Measurements from ENCODE around the gene ESYT1. TPM values are rescaled to one million over a fixed set of nuclear protein-coding genes. Genes with fewer than 3 reads are reported as not detected.

Gene ESYT1
- total and polyA plus RNA-seq, 9 of the 15 experiments (the other 6 are each of a cell fraction or from before 2014, with no cell fraction given), result 132 to 420 (median 164) TPM

GRCh38 chr12:56117778-56118687 lies 10.0 kb upstream of the ESYT1 start, which contains the start of gene ZC3H10 (continued):
- TF ChIP-seq, protein P1, sequence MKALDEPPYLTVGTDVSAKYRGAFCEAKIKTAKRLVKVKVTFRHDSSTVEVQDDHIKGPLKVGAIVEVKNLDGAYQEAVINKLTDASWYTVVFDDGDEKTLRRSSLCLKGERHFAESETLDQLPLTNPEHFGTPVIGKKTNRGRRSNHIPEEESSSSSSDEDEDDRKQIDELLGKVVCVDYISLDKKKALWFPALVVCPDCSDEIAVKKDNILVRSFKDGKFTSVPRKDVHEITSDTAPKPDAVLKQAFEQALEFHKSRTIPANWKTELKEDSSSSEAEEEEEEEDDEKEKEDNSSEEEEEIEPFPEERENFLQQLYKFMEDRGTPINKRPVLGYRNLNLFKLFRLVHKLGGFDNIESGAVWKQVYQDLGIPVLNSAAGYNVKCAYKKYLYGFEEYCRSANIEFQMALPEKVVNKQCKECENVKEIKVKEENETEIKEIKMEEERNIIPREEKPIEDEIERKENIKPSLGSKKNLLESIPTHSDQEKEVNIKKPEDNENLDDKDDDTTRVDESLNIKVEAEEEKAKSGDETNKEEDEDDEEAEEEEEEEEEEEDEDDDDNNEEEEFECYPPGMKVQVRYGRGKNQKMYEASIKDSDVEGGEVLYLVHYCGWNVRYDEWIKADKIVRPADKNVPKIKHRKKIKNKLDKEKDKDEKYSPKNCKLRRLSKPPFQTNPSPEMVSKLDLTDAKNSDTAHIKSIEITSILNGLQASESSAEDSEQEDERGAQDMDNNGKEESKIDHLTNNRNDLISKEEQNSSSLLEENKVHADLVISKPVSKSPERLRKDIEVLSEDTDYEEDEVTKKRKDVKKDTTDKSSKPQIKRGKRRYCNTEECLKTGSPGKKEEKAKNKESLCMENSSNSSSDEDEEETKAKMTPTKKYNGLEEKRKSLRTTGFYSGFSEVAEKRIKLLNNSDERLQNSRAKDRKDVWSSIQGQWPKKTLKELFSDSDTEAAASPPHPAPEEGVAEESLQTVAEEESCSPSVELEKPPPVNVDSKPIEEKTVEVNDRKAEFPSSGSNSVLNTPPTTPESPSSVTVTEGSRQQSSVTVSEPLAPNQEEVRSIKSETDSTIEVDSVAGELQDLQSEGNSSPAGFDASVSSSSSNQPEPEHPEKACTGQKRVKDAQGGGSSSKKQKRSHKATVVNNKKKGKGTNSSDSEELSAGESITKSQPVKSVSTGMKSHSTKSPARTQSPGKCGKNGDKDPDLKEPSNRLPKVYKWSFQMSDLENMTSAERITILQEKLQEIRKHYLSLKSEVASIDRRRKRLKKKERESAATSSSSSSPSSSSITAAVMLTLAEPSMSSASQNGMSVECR (CRISPR knock-in tag; IDR thresholded peaks at IDR 0.05), result peak; percentile 97
- TF ChIP-seq SNAPC5 (CRISPR knock-in tag; IDR thresholded peaks at IDR 0.05), result no peak
- no peak for TF ChIP-seq NR1H2 (CRISPR knock-in tag; IDR thresholded peaks at IDR 0.05)
- peak; percentile 69 for TF ChIP-seq POU5F1 (IDR thresholded peaks at IDR 0.05; ENCODE audit: borderline replicate concordance, low read depth, low read length, partially characterized antibody)
- TF ChIP-seq NFXL1 (CRISPR knock-in tag; IDR thresholded peaks at IDR 0.05), result peak; percentile 85
- TF ChIP-seq ZBTB12 (CRISPR knock-in tag; IDR thresholded peaks at IDR 0.05), result peak; percentile 73
- 0 out of 2 replicates have a peak, but pooled peaks have one; percentile 8 for TF ChIP-seq BCL6 (CRISPR knock-in tag; IDR thresholded peaks at IDR 0.05)
- peak; percentile 79 for TF ChIP-seq ZNF551 (CRISPR knock-in tag; IDR thresholded peaks at IDR 0.05)
- TF ChIP-seq EZH2 (IDR thresholded peaks at IDR 0.05; ENCODE audit: borderline replicate concordance, low read depth, low read length), result no peak
- TF ChIP-seq PREB (CRISPR knock-in tag; IDR thresholded peaks at IDR 0.05), result peak; percentile 94; the same call in 1 of the 2 replicates
- TF ChIP-seq NONO (IDR thresholded peaks at IDR 0.05; ENCODE audit: low read depth in 2 of 2, low read length in 1 of 2), result peak; percentile 48 to 53; a peak in 1 of 4 replicates
- TF ChIP-seq SP2 (IDR thresholded peaks at IDR 0.05; ENCODE audit: extremely low read depth, low read depth, low read length, poor library complexity, severe bottlenecking), result peak; percentile 91
- TF ChIP-seq NRF1 (conservative IDR thresholded peaks at IDR 0.05 in 1 of 2, IDR thresholded peaks at IDR 0.05 in 1 of 2), result peak; percentile 58 to 70
- TF ChIP-seq KLF13 (tag; IDR thresholded peaks at IDR 0.05; ENCODE audit: borderline replicate concordance, low read depth), result peak; percentile 96
- peak; percentile 16; the same call in 1 of the 2 replicates for TF ChIP-seq CBFA2T3 (IDR thresholded peaks at IDR 0.05)
- peak; percentile 99 for TF ChIP-seq POLR2AphosphoS5 (IDR thresholded peaks at IDR 0.05; ENCODE audit: control insufficient read depth, insufficient read depth, low read depth, low read length)
- TF ChIP-seq ZBTB2 (IDR thresholded peaks at IDR 0.05), result 0 out of 2 replicates have a peak, but pooled peaks have one; percentile 36
- TF ChIP-seq HDAC2 (IDR thresholded peaks at IDR 0.05), result no peak

Measured in K562 (cell line).